ENCODE measurements around the gene RBPJL. TPM values are rescaled to one million over a fixed set of nuclear protein-coding genes. Genes with fewer than 3 reads are reported as not detected.

Gene RBPJL, protein sequence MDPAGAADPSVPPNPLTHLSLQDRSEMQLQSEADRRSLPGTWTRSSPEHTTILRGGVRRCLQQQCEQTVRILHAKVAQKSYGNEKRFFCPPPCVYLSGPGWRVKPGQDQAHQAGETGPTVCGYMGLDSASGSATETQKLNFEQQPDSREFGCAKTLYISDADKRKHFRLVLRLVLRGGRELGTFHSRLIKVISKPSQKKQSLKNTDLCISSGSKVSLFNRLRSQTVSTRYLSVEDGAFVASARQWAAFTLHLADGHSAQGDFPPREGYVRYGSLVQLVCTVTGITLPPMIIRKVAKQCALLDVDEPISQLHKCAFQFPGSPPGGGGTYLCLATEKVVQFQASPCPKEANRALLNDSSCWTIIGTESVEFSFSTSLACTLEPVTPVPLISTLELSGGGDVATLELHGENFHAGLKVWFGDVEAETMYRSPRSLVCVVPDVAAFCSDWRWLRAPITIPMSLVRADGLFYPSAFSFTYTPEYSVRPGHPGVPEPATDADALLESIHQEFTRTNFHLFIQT
- not detected for polyA plus RNA-seq (2013, experiment 1 of 2; ENCODE audit: insufficient read length)
- not detected for polyA plus RNA-seq (2013, experiment 2 of 2; ENCODE audit: insufficient read length)

DNA sequence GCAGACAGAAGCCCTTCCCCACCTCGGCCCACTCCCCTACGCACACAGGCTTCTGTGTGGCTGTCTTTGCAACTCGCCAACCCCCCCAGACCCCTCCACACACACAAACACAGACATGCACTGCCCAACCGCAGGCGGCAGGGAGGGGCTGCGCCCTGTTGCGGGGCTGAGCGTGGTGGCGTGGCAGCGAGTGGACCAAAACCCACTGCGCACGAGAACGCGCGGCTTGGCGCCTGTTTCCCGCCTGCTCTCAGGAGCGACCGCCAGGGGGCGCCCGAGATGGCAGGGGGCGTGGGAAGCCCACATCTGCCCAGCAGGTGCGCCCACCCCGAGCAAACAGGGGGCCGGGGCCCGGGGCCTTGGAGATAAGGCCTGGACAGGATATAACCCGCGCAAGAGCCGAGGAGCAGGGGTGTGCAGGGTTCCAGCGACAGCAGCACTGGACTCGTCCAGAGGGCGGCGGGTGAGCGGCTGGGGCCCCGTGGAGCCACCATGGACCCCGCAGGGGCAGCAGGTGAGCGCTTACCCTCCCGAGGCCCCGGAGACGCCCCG is at the start of gene RBPJL:
Gene RBPJL (plus strand): TSS at position 410 of the 552 bp plus-strand sequence. CDS start 83 bp downstream, at position 493.
- peak; percentile 9 for DNase-seq

GRCh38 chr20:45257161-45257560 is 49.5 kb upstream of the RBPJL start:
- no peak for DNase-seq

DNA sequence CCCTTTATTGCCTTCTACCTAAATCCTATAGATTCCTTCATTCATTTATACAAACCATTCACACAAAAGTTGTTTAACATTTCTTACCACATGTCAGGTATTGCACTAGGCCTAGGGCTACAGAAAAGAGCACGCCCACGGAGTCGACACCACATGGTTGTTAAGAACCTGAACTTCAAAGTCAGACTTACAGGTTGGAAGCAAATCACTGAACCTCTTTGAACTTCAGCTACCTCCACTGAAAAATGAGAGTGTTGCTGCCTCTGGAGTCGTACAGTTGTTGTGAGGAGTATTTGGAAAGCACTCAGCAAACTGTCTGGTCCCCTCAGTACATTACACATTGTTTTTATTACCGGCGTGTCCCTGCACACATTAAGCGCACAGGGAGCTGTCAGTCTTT is 48.9 kb upstream of the RBPJL start:
- DNase-seq: no peak

- DNase-seq: no peak
These were observed 48.4 kb upstream of the RBPJL start for GRCh38 chr20:45258259-45258658.

DNA sequence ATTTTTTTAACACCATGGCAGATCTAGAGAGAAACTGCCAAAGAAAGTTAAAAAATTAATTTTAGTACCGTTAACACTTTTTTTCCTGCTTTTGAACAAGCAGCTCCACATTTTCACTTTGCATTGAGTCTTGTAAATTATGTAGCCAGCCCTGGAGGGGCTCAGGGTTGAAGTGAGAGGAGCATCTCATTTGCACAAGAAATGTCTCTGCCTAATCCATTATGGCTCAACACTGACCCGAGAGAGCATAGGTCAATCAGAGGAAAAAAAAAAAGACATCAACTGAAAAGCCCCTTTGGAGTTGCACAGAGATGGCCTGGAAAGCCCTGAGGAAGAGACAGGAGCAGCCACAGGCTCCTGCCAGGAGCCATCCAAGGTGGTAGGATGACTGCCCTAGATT is 48.0 kb upstream of the RBPJL start:
- no peak for DNase-seq

DNA sequence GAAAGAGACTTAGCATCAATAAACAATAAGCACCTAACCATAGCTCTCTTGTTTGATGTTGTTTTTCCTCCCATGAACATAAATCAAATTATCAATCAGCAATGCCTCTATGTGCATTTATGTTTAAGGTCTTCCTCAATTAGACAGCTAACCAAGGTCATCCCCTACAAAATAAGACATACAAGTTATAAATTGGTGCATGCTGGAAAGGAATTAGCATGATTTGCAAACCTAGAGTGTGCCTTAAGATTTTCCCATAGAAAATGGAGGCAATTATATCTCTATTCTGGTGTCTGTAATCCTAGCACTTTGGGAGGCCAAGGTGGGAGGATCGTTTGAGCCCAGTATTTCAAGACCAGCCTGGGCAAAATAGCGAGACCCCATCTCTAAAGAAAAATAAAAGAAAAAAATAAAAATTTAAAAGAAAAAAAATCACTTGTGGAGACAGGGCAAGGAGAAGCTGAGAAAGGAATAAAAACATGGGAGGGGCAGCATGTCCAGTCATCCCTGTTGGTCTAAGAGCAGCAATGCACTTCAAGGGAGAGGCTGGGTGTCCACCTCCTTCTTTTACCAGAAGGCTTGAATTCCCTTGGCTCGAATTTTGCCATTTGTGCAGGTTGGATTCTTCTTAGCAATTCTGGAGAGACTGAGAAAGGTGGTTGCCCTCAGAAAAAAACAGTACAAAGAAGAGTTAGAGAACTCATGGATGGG is 42.9 kb upstream of the RBPJL start:
- no peak for DNase-seq

GRCh38 chr20:45266977-45267376 is 39.7 kb upstream of the RBPJL start:
- DNase-seq: no peak

GRCh38 chr20:45268531-45268930 is 38.1 kb upstream of the RBPJL start:
- DNase-seq: no peak

DNA sequence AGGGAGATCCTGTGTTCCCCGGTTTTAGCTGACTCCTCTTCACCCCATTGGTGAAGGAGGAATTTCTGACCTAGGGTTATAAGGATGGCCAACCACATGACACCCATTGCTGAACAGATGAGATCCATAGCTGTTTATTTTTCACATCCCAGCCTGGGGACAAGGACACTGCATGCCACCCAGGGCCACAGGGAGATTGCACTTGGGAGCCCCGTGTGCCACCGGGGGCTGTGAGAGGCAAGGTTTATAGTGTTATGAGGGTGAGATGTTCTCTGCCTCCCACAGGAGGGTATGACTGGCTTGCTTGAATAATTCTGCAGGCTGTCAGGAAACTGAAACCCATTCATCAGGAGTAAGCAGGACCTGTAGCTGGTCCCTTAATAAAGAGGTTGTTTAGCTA is 37.6 kb upstream of the RBPJL start:
- no peak for DNase-seq

GRCh38 chr20:45269754-45270270 is 36.8 kb upstream of the RBPJL start:
- no peak for DNase-seq

DNA sequence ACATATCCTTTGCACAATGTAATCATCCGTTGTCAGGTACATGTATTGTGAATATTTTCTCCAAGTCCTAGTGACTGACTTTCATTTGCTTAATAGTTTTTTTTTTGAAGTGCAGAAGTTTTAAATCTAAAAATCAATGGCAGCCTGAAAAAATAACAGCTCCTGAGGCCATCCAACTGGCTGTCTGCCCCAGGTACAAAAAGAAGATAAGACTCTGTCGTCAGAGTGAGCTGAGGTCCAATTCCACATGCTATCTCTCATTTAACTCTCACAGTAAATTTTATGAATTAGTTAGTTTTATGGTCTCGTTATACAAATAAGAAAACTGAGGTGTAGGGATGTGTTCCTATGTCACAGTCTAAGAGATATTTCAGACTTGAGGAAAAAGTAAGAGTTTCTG is 31.3 kb upstream of the RBPJL start:
- DNase-seq: no peak

DNA sequence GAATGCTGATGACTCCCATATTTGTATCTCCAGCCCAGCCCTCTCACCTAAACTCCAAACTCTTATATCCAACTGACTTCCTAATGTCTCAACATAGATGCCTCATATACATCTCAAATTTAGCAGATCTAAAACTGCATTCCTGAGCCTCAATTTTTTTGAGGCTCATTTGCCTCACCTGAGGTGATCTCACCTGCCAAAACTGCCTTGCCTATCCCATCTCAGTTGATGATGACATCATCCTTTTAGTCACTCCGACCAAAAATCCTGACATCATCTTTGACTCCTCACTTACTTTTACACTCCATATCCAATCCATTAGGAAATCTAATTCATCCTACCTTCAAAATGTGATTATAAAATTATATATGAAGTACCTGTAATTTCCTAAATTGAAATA is 26.6 kb upstream of the RBPJL start:
- no peak for DNase-seq

DNA sequence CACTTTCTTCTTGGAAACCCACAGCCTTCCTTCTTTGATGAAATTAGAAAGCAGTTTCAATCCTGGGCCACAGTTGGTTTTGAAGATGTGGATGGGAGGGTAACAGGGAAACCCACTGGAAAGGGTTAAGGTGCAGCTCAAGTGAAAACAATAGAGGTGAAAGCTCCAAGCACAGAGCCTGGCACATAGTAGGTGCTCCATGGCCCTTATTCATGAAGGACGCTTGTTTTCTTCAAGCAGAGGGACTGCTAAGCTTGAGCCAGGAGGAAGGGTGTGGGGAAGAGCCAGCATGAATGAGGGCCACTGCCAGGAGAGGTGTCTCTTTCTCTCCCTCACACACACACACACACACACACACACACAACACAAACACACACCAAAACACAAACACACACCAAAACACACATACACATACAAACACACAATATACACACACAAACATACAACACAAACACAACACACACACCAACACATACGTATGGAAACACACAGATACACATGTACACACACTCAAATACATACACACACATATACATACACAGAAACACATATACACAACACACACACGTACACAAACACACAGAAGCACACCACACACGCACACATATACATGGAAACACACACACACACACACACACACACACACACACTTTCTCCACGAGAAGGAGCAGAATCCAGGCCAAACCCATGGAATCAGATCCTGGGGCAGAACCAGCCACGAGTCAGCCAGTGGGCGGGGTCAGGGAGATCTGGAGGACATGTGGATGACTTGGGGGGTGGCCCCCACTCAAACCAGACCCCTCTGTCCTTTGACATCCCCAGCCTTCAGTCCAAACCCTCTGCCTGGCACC is 23.7 kb upstream of the RBPJL start:
- DNase-seq: no peak

GRCh38 chr20:45283551-45284057 is 23.0 kb upstream of the RBPJL start:
- DNase-seq: no peak

DNA sequence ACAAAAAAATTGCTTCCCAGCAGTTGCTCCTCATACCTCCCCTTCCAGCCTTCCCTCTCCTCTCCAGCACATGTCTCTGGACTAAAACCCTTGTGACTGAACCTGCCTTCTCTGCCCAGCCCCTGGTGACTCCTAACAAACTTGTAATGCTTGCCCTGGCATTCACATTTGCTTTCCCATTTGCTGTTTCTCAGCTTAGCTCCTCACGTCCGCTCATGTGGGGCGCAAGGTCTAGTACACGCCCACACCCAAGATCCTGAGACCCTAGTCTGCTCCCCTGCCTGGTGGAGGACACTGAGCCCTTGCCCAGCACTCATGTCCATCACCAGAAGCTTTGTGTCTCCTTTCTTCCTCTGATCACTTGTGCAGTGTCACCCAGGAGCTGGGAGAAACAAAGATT is 18.3 kb upstream of the RBPJL start:
- no peak for DNase-seq

DNA sequence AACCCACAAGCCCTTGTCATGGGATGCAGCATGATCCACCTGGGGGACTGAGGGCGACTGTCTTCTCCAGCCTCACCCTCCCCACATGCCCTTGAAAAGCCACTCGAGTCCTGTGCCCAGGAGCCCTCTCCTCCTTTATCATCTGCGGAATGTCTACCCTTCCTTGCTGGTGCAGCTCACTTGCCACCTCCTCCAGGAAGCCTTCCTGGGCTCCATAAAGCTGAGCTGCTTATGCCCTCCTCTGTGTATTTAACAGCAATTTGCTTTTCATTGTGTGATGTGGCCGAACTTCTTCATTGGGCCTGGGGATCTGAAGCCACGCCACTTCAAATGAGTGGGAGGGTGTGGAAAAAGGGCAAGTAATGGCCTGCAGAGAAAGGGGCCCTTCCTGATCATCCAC is 17.8 kb upstream of the RBPJL start:
- no peak for DNase-seq

- no peak for DNase-seq
These were observed 16.5 kb upstream of the RBPJL start for GRCh38 chr20:45289942-45290676.

DNA sequence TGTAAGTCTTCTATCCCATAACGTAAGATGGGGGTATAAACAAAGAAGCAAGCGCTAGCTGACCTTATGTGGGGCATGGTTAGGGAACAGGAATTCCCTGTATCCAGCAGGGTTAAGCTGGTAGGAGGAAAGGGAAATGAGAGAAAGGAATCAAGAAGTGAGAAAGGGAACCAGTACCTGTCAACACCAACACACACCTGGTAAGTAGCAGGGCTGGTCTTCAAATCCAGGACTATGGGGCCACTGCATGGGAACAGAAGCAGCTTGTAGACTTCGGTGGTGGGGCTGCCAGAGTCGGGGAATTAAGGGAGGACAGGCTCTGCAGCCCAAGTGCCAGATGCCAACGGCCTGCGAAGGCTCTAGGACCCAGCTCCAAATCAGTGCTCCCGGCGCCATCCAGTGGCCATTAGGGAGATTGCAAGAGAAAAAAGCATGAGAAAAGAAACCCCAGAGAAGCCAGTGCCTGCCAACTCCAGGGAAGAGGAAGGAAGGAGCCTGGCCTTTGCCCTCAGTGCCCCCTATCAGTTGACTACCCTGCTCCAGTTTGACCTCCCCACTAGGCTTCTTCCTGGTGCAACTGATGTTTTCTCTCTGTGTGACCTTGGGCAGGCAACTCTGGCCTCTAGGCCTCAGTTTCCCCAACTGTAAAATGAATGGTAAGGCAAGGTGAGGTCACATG is 15.8 kb upstream of the RBPJL start:
- DNase-seq: peak; percentile 78

DNA sequence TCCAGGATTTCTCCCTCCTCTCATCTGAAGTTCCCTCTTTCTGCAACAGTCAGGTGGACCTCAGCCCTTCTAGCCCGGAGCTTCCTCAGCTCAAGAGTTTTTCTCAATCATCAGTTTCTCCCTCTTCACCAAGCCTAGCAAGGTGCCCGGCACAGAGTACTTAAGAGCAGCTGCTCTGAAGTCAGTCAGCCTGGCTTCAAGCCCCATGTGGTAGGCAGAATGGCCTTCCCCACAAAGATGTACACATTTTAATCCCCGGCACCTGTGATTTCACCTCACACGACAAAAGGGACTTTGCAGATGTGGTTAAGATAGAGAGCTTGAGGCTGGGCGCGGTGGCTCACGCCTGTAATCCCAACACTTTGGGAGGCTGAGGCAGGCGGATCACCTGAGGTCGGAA is 15.1 kb upstream of the RBPJL start:
- no peak for DNase-seq

- DNase-seq: no peak
These were observed 14.3 kb upstream of the RBPJL start for GRCh38 chr20:45292343-45292742.

Data from fibroblast of skin of scalp (primary cell).